HG02678 (cell line): ENCODE data around the gene CIC.
"Not testable (repeated sequence)": the region's sequence is repeated elsewhere in the genome, so short reads cannot be mapped to it uniquely, and the experiment has no call there.

Experiments used
- ATAC-seq: cut with Tn5 transposase; IDR thresholded peaks from one replicate; pipeline ENCODE4 v1.9.1; 2021; ENCODE audit warnings: mild to moderate bottlenecking, moderate library complexity; ENCODE audit not compliant: unreplicated experiment

Gene CIC

DNA sequence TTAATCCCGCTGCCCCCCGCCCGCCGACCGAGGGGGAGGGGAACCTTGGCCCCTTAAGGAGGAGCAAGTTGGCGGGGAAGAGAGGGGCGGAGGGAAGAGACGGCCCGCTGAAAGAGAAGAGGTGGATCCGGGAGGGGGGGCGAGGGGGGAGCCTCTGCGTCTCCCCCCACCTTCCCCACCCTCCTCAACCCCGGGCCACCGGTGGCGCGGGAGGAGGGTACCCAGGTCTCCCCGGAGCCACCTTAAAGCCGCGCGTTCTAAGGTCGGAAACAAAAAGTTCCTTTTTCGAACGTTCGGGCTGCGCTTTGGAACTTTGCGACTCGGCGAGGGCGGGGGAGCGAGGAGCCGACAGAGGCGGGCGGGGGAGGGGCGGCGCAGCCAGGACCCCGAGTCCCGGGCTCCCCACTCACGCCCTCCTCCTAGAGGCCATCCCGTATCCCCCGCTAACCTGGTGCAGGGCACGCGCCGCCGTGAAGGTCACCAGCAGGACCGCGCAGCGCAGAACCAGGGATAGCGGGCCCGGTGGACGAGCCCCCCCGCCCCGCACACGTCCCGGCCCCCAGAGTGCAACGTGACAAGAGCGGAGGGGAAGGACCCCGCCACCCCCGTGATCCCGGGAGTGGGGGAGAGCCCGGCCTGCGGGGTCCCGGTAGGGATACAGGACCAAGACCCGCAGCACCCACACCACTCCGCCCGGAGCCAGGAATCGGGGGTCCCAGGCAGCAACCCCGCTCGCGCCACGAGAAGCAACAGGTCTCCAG is 14.8 kb upstream of the CIC start:
- peak; percentile 42 for ATAC-seq

DNA sequence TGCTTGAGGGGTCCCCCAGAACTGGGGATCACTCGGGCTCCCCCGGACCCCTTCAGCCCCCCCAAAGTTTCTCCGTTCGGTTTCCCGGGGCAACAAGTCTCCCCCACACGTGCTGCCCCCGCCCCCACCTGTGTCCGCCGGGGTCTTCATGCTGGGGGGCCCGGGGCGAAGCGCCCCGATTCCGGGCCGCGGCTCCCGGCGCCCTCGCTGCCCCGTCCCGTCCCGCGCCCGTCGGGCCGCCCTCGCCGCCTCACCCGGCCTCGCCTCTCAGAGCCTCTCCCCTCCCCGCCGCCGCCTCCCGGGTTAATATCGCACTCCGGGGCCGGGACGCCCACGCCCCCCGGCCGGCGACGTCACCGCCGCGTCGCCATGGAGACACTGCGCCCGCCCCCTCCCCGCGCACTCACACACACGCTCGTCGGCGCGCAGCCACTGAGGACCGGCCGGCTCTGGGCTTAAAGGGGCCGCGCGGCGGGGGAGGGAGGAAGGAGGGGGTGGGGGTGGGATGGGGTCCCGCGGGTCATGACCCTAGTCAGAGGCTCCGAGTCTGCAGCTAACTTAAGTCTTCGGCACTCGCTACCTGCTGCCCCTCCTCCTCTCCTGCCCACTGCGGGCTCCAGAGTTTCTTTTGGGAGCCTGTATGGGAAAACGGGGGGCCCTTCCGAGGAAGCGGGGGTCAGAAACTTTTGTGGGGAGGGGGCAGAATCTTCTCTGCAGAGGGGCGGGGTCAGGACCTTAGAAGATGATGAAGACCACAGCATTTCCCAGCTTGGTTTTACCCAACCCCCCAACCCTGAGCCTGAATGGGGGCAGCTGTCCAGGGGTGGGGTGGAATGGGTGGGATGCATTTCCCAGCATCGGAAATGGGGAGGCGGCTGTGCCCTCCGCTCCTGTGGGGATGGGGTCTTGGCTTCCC is 13.9 kb upstream of the CIC start, which contains the start of gene ERF:
Gene ERF (minus strand): TSS at position 279 of the 916 bp plus-strand sequence. CDS start 129 bp downstream, at position 150.
- peak; percentile 69 for ATAC-seq

- ATAC-seq = no peak
Observed at GRCh38 chr19:42255766-42256745, 13.0 kb upstream of the CIC start.

DNA sequence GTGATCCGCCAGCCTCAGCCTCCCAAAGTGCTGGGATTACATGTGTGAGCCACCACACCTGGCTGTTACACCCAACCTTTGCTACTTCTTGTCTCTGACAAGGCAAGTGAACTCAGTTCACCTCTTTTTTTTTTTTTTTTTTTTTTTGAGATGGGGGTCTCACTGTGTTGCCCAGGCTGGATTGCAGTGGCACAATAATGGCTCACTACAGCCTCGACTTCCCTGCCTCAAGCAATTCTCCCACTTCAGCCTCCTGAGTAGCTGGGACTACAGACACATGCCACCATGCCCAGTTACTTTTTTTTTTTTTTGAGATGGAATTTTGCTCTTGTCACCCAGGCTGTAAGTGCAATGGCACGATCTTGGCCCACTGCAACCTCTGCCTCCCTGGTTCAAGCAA is 11.2 kb upstream of the CIC start:
- not testable (repeated sequence) for ATAC-seq

- ATAC-seq = no peak
Observed at GRCh38 chr19:42261763-42262162, 7.3 kb upstream of the CIC start.

DNA sequence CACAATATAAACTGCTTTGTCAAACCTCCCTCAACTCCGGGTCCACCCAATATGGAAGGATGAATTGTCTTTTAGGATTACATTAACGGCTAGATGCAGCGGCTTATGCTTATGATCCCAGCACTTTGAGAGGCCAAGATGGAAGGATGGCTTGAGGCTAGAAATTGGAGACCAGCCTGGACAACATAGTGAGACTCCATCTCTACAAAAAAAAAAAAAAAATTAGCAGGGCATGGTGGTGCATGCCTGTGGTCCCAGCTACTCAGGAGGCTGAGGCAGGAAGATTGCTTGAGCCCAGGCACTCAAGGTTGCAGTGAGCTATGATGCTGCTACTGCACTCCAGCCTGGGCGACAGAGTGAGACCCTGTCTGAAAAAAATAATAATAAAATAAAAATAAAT is 2.9 kb upstream of the CIC start:
- ATAC-seq = not testable (repeated sequence)

GRCh38 chr19:42266928-42267603 is 2.0 kb upstream of the CIC start:
- ATAC-seq = not testable (repeated sequence)

DNA sequence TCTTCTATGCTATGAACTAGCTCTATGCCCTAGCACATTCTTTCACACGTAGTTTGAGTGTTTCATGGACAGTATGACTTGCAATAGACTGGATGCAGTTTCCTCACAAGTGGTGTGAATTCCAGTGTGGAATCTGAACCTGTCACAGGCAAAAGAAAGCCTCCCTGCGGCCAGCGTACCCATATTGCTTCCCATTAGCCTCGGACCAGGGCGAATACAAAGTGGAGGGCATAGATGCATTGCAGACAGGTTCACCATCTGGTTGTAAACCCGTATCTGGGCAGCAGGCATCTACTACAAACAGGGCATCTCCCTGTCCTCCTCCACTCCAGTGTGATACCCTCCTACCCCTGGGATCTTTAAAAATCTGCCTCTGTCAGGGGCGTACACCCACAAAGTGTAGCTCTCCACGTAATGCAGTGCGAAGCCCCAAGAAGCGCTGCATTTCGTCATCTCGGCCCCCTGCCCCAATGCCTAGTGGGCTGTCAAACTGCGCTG is 1.4 kb upstream of the CIC start:
- no peak for ATAC-seq

- ATAC-seq = peak; percentile 57
Observed at GRCh38 chr19:42268142-42268703, 829 bp upstream of the CIC start.

GRCh38 chr19:42269478-42270345 is 660 bp downstream of the CIC start:
- ATAC-seq = no peak

DNA sequence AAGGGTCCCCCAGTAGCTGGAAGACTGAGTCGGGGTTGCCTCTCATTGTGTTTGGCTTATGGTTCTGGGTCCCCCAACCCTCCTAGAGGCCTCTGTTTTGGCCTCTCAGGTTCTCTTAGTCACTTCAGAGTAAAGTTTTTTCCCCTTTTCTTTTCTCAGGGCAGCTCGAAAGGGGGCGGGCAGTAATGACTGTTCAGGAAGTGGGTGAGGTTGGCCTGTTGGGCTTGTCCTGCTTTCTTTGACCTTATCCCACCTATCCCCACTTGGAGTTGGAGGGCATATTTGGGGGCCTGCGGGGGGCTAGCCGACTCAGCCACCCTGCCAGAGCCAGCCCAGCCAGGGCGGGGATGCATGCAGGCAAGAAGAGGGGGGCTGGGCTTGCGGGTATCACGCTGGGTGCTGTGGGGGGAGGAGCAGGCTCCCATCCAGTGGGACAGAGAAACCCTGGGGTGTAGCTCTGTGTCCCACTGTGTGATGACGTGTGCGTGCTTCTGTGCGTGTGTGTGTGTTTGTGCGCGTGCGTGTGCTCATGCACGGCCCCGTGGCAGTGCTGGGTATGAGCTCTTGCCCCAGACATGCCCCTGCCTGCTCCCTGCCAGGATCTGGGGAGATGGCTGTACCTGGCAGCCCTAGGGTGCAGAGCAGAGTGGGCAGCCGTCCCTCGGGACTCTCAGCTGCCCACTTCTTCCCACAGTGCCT is 1.4 kb downstream of the CIC start:
- ATAC-seq = no peak

DNA sequence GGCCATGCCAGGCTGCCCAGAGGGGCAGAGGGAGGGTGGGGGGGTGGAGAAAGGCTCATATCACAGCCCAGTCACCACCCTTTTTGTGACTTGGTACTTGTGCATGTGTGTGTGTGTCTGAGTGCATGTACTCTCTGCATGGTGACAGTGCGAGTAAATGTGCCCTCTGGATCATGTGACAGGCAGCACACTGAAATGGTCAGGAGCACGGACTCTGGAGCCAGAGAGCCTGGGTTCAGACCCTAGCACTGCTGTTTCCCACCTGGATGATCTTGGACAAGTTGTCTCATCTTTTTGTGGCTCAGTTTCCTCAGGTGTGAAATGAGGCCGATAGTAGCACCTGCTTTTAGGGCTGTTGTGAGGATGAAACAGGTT is 2.0 kb downstream of the CIC start:
- ATAC-seq = no peak

- no peak for ATAC-seq
Observed at GRCh38 chr19:42271861-42272534, 2.9 kb downstream of the CIC start.

DNA sequence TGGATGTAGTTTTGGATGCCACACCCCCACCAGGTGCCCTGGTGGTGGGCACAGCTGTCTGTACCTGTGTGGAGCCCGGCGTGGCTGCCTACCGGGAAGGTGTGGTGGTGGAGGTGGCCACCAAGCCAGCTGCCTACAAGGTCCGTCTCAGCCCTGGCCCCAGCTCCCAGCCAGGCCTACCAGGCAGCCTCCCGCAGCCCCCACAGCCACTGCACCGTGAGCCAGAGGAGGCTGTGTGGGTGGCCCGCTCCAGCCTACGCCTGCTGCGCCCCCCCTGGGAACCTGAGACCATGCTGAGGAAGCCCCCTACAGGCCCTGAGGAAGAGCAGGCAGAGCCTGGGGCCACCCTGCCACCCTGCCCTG is 3.5 kb downstream of the CIC start:
- no peak for ATAC-seq

GRCh38 chr19:42272989-42273406 is 3.9 kb downstream of the CIC start:
- ATAC-seq = no peak

DNA sequence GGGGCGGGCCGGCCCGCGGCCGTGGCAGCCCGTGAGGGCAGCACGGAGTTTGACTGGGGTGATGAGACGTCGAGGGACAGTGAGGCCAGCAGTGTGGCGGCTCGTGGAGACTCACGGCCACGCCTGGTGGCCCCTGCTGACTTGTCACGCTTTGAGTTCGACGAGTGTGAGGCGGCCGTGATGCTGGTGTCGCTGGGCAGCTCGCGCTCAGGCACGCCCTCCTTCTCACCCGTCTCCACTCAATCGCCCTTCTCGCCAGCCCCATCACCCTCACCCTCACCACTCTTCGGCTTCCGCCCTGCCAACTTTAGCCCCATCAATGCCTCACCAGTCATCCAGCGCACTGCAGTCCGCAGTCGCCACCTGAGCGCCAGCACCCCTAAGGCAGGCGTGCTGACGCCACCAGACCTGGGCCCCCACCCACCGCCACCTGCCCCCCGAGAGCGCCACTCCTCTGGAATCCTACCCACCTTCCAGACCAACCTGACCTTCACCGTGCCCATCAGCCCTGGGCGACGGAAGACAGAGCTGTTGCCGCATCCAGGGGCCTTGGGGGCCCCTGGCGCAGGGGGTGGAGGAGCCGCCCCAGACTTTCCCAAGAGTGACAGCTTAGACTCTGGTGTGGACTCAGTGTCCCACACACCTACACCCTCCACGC is 4.5 kb downstream of the CIC start:
- ATAC-seq = no peak

- ATAC-seq = no peak
Observed at GRCh38 chr19:42274065-42274682, 5.1 kb downstream of the CIC start.
